Measurements from ENCODE around the gene EGFR. TPM values are rescaled to one million over a fixed set of nuclear protein-coding genes. Genes with fewer than 3 reads are reported as not detected.

Gene EGFR
- total RNA-seq, 2 donors from 2014 or later: 78.3 to 112 TPM

- Histone ChIP-seq H3K4me3 (no peak overlapping the region), H3K36me3 (no peaks in the 10 kb centered on the region), H3K27ac (no peak overlapping the region), H3K9me3 (no peaks in the 10 kb centered on the region), H3K27me3 (replicated peaks; ENCODE audit: insufficient read depth) (no peaks in the 10 kb centered on the region), H3K4me1 (replicated peaks) (peaks cover 2% of the 10 kb centered on the region)
- no peak for DNase-seq (ENCODE audit: low spot score)
- TF ChIP-seq POLR2AphosphoS5 (IDR thresholded peaks at IDR 0.05): no peak
- TF ChIP-seq POLR2A (IDR thresholded peaks at IDR 0.05): no peak
- TF ChIP-seq, protein P1, sequence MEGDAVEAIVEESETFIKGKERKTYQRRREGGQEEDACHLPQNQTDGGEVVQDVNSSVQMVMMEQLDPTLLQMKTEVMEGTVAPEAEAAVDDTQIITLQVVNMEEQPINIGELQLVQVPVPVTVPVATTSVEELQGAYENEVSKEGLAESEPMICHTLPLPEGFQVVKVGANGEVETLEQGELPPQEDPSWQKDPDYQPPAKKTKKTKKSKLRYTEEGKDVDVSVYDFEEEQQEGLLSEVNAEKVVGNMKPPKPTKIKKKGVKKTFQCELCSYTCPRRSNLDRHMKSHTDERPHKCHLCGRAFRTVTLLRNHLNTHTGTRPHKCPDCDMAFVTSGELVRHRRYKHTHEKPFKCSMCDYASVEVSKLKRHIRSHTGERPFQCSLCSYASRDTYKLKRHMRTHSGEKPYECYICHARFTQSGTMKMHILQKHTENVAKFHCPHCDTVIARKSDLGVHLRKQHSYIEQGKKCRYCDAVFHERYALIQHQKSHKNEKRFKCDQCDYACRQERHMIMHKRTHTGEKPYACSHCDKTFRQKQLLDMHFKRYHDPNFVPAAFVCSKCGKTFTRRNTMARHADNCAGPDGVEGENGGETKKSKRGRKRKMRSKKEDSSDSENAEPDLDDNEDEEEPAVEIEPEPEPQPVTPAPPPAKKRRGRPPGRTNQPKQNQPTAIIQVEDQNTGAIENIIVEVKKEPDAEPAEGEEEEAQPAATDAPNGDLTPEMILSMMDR (IDR thresholded peaks at IDR 0.05): no peak
- intact Hi-C loops (cut with DNase I): no loop called here
- WGBS: 80% methylated on average over 8 of the region's 8 CpGs
These were observed 230.5 kb downstream of the EGFR start for GRCh38 chr7:55249332-55249731.

GRCh38 chr7:55250313-55250712, 231.5 kb downstream of the EGFR start:
- DNase-seq (ENCODE audit: low spot score): no peak

DNA sequence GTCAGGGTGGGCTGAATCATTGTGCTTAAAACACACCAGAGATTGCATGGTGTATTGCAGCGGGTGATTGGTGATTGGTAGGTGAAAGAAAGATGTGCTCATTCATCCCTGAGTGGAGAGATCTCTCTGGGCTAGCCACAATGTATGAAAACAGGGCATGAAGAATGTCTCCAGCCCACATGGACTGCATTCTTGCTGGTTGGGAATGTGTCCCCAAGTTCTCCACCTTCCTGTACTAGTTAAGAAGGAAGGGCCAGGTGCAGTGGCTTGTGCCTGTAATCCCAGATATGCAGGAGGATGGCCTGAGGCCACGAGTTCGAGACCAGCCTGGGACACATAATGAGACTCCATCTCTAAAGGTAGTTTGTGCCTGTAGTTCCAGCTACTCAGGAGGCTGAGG, 232.5 kb downstream of the EGFR start:
- no peaks in the 10 kb centered on the region for H3K27me3 ChIP-seq (replicated peaks; ENCODE audit: insufficient read depth)
- TF ChIP-seq, protein P1 (IDR thresholded peaks at IDR 0.05): no peak
- TF ChIP-seq POLR2AphosphoS5 (IDR thresholded peaks at IDR 0.05) (no peak), POLR2A (IDR thresholded peaks at IDR 0.05) (no peak)
- no peaks in the 10 kb centered on the region for H3K9me3 ChIP-seq
- intact Hi-C loops (cut with DNase I): loop anchor here (10.0 kb wide), 2 partner anchors 127 to 197 kb away; no protein-coding TSS in a partner anchor
- H3K4me3 ChIP-seq: no peak overlapping the region
- H3K27ac ChIP-seq: no peak overlapping the region
- H3K36me3 ChIP-seq: no peaks in the 10 kb centered on the region
- 100% methylated on average over 3 of the region's 3 CpGs for WGBS
- no peak for DNase-seq (ENCODE audit: low spot score)
- peaks cover 3% of the 10 kb centered on the region for H3K4me1 ChIP-seq (replicated peaks)

More at GRCh38 chr7:55250313-55250712, 231.5 kb downstream of the EGFR start:
- no peak overlapping the region for H3K4me3 ChIP-seq
- TF ChIP-seq POLR2AphosphoS5 (IDR thresholded peaks at IDR 0.05) (no peak), POLR2A (IDR thresholded peaks at IDR 0.05) (no peak)
- TF ChIP-seq, protein P1 (IDR thresholded peaks at IDR 0.05): no peak
- no peaks in the 10 kb centered on the region for H3K36me3 ChIP-seq
- WGBS: 60% methylated on average over 7 of the region's 7 CpGs
- no peaks in the 10 kb centered on the region for H3K27me3 ChIP-seq (replicated peaks; ENCODE audit: insufficient read depth)
- H3K27ac ChIP-seq: no peak overlapping the region
- H3K4me1 ChIP-seq (replicated peaks): peaks cover 3% of the 10 kb centered on the region
- intact Hi-C loops (cut with DNase I): loop anchor here (10.0 kb wide), 2 partner anchors 126 to 196 kb away; no protein-coding TSS in a partner anchor
- H3K9me3 ChIP-seq: no peaks in the 10 kb centered on the region

- intact Hi-C loops (cut with DNase I): loop anchor here (10.0 kb wide), 2 partner anchors 127 to 197 kb away; no protein-coding TSS in a partner anchor
- no peak for TF ChIP-seq POLR2AphosphoS5 (IDR thresholded peaks at IDR 0.05)
- TF ChIP-seq, protein P1 (IDR thresholded peaks at IDR 0.05): no peak
- no peak for TF ChIP-seq POLR2A (IDR thresholded peaks at IDR 0.05)
- Histone ChIP-seq H3K9me3 (no peaks in the 10 kb centered on the region), H3K36me3 (no peaks in the 10 kb centered on the region), H3K4me3 (no peak overlapping the region), H3K4me1 (replicated peaks) (peaks cover 3% of the 10 kb centered on the region), H3K27ac (no peak overlapping the region), H3K27me3 (replicated peaks; ENCODE audit: insufficient read depth) (no peaks in the 10 kb centered on the region)
- 92% methylated on average over 7 of the region's 7 CpGs for WGBS
- DNase-seq (ENCODE audit: low spot score): no peak
These were observed 233.1 kb downstream of the EGFR start for GRCh38 chr7:55251911-55252310.

- TF ChIP-seq, protein P1 (IDR thresholded peaks at IDR 0.05): no peak
- TF ChIP-seq POLR2A (IDR thresholded peaks at IDR 0.05) (no peak), POLR2AphosphoS5 (IDR thresholded peaks at IDR 0.05) (no peak)
- H3K9me3 ChIP-seq: no peaks in the 10 kb centered on the region
- H3K4me3 ChIP-seq: no peak overlapping the region
- H3K27ac ChIP-seq: no peak overlapping the region
- no peaks in the 10 kb centered on the region for H3K36me3 ChIP-seq
- intact Hi-C loops (cut with DNase I): loop anchor here (10.0 kb wide), 2 partner anchors 128 to 198 kb away; no protein-coding TSS in a partner anchor
- H3K4me1 ChIP-seq (replicated peaks): peaks cover 3% of the 10 kb centered on the region
- no peaks in the 10 kb centered on the region for H3K27me3 ChIP-seq (replicated peaks; ENCODE audit: insufficient read depth)
- no peak for DNase-seq (ENCODE audit: low spot score)
These were observed 233.6 kb downstream of the EGFR start for GRCh38 chr7:55252386-55252785.

All from prostate gland (tissue), 2 donors.